Right atrium auricular region (tissue), 2 donors: ENCODE measurements around the gene ITGB8. TPM values are rescaled to one million over a fixed set of nuclear protein-coding genes. Genes with fewer than 3 reads are reported as not detected.

Experiments used
- DNase-seq: peaks from one replicate; pipeline ENCODE4 v3.0.0-alpha.2; 2019; ENCODE audit warnings: low spot score
- H3K27ac ChIP-seq, 2 donors: fragments of 200-600 bp; sonication (generic); 1 replicate in 1 of 2; 2 replicates in 1 of 2; pipeline ENCODE4 v1.5.1; 2016 to 2019
- H3K27me3 ChIP-seq, 2 donors: fragments of 200-600 bp; sonication (generic); one replicate each; pipeline versions ENCODE4 v1.5.1 to v1.6.0; 2017 to 2019
- H3K36me3 ChIP-seq: fragments of 200-600 bp; sonication (generic); one replicate; pipeline ENCODE4 v1.5.1; 2016
- H3K4me1 ChIP-seq, 2 donors: fragments of 200-600 bp; sonication (generic); one replicate each; pipeline versions ENCODE4 v1.5.1 to v1.6.0; 2017 to 2019
- H3K4me3 ChIP-seq, 2 donors: fragments of 200-600 bp; sonication (generic); 1 replicate in 1 of 2; 2 replicates in 1 of 2; pipeline ENCODE4 v1.5.1; 2017 to 2019; ENCODE audit warnings: mild to moderate bottlenecking in 1 of 2, moderate library complexity in 1 of 2
- H3K9me3 ChIP-seq, 2 donors: fragments of 200-600 bp; sonication (generic); one replicate each; pipeline ENCODE4 v1.5.1; 2019
- CTCF ChIP-seq, 2 donors: fragments of 200-600 bp; sonication (generic); IDR thresholded peaks; one replicate each; pipeline ENCODE4 v1.5.1; 2019; ENCODE audit warnings: antibody characterized with exemption in 2 of 2
- total RNA-seq, 2 donors: library from RNA; depleted of rRNA; stranded (reverse); fragments of >200 nt; gene quantifications; one replicate each; pipeline ENCODE4 v1.1.0, GENCODE V29; 2016

The ITGB8 gene
- total RNA-seq, 2 donors from 2014 or later = 4.9 to 8.6 TPM

GRCh38 chr7:20344396-20344795 is 13.7 kb downstream of the ITGB8 start:
- no peaks in the 10 kb centered on the region for H3K9me3 ChIP-seq
- no peak overlapping the region for H3K4me3 ChIP-seq
- no peak overlapping the region for H3K27ac ChIP-seq
- no peaks in the 10 kb centered on the region for H3K27me3 ChIP-seq
- no peak for TF ChIP-seq CTCF (IDR thresholded peaks at IDR 0.05)
- no peaks in the 10 kb centered on the region for H3K4me1 ChIP-seq
- no peaks in the 10 kb centered on the region for H3K36me3 ChIP-seq
- DNase-seq = no peak

DNA sequence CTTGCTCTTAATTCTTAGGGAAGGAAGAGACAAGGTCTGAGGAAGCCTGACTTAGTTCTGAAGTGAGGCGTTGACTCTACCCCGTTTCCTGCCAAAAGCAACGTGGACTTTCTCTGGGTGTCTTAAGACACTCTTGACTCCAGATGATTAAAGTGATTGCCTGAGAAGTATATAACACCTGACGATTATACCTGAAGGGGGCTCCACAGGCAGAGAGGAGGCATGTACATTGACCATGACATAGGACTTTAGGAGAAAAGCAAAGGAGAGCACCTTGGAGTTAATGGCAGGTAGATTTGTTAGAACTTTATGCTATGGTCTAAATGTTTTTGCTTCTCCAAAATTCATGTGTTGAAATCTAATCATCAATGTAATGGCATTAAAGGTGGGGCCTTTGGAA is 15.9 kb downstream of the ITGB8 start:
- TF ChIP-seq CTCF (IDR thresholded peaks at IDR 0.05) = no peak
- Histone ChIP-seq H3K4me1 (no peaks in the 10 kb centered on the region), H3K27ac (no peak overlapping the region), H3K36me3 (no peaks in the 10 kb centered on the region), H3K27me3 (no peaks in the 10 kb centered on the region), H3K9me3 (no peaks in the 10 kb centered on the region), H3K4me3 (no peak overlapping the region)
- no peak for DNase-seq

DNA sequence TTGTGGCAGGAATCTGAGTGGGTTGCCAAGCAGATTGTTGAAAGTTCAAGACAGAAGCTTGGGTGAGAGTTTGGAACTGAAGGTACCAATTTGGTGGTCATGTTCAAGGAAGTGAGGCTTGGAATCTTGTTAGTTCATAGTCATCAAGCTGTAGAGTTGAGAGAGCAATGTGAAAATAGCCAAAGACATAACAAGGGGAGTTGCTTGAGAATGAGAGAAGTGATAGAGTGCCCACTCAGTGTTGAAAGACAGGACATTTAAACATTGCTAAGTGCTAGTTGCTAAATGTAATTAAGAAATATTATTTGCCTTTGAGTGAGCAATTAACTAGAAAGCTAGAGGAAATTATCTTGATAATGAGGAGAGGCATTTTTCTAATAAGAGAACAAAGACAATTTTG is 17.0 kb downstream of the ITGB8 start:
- no peak for DNase-seq
- no peak overlapping the region for H3K27ac ChIP-seq
- no peaks in the 10 kb centered on the region for H3K27me3 ChIP-seq
- H3K36me3 ChIP-seq = no peaks in the 10 kb centered on the region
- H3K4me1 ChIP-seq = no peaks in the 10 kb centered on the region
- TF ChIP-seq CTCF (IDR thresholded peaks at IDR 0.05) = no peak
- no peaks in the 10 kb centered on the region for H3K9me3 ChIP-seq
- no peak overlapping the region for H3K4me3 ChIP-seq

DNA sequence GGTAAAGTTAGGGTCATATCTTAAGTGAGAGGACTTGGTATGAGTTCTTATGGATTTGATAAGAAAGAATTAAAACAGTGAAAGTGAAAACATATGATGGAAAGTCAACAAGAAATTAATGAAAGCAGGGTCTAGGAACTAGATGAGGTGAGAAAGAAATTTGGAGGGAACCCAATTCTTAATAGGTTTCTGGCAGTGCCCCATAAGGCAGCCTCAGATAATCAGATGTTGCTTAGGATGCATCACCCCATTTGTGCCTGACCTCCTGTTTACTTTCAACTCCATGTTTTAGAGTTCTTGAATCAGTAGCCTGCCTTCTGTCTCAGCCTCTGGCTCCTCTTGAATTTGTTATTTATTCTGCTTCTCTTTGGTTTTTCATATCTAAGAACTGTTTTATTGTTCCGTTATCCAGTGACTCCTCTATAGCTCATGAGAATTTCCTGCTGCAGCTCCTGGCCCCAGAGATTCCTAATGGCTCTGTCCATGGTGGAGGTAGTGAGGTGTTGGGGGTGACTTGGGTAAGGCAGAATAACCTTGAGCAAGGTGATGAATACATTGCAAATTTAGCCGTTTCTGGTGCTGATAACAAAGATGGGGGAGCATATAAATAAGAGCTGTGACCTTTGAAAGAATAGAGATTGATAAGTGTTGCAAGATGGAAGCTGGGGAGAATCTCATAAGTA is 17.6 kb downstream of the ITGB8 start:
- Histone ChIP-seq H3K4me3 (no peak overlapping the region), H3K27ac (no peak overlapping the region), H3K36me3 (no peaks in the 10 kb centered on the region), H3K27me3 (no peaks in the 10 kb centered on the region), H3K9me3 (no peaks in the 10 kb centered on the region), H3K4me1 (no peaks in the 10 kb centered on the region)
- DNase-seq = no peak
- TF ChIP-seq CTCF (IDR thresholded peaks at IDR 0.05) = no peak

GRCh38 chr7:20350518-20350951 is 19.8 kb downstream of the ITGB8 start:
- TF ChIP-seq CTCF (IDR thresholded peaks at IDR 0.05) = no peak
- Histone ChIP-seq H3K4me3 (no peak overlapping the region), H3K4me1 (no peaks in the 10 kb centered on the region), H3K9me3 (no peaks in the 10 kb centered on the region), H3K36me3 (no peaks in the 10 kb centered on the region), H3K27ac (no peak overlapping the region), H3K27me3 (no peaks in the 10 kb centered on the region)
- DNase-seq = no peak
